Measurements from ENCODE around the gene PLPPR1. TPM values are rescaled to one million over a fixed set of nuclear protein-coding genes. Genes with fewer than 3 reads are reported as not detected.

The PLPPR1 gene
- total RNA-seq, 4 donors from 2014 or later: 0.41 TPM; not detected in 3

DNA sequence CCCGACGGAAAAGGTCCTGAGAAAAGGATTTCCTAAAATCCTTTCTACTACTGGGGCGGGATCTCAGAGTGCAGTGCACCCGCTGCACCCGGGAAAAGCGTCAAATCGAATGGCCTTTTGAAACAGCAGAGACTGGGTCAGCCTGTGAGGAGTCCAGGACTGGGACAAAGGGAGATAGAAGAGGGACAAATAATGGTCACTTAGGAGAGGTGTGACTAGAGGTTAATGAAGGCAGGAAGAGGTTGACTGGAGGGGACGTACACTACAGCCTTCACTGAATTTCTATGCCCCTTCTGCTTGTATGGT, 1.5 kb downstream of the PLPPR1 start:
- TF ChIP-seq CTCF (IDR thresholded peaks at IDR 0.05): no peak
- no peak for TF ChIP-seq POLR2A (IDR thresholded peaks at IDR 0.05)
- H3K9me3 ChIP-seq: no peaks in the 10 kb centered on the region
- no peak for DNase-seq
- no peak overlapping the region for H3K4me3 ChIP-seq
- peaks cover 0 to 4% of the 10 kb centered on the region in 2 donors for H3K4me1 ChIP-seq
- no peaks in the 10 kb centered on the region for H3K36me3 ChIP-seq
- intact Hi-C loops (cut with DNase I; ENCODE audit: low total_unique reads): no loop called here
- no peaks in the 10 kb centered on the region for H3K27me3 ChIP-seq
- H3K27ac ChIP-seq: no peak overlapping the region

- Histone ChIP-seq H3K27me3 (no peaks in the 10 kb centered on the region), H3K4me3 (no peak overlapping the region), H3K4me1 (peaks cover 0 to 4% of the 10 kb centered on the region in 2 donors), H3K36me3 (no peaks in the 10 kb centered on the region), H3K27ac (no peak overlapping the region), H3K9me3 (no peaks in the 10 kb centered on the region)
- DNase-seq: no peak
- intact Hi-C loops (cut with DNase I; ENCODE audit: low total_unique reads): no loop called here
- TF ChIP-seq CTCF (IDR thresholded peaks at IDR 0.05) (no peak), POLR2A (IDR thresholded peaks at IDR 0.05) (no peak)
Observed at GRCh38 chr9:101032426-101032825, 3.9 kb downstream of the PLPPR1 start.

GRCh38 chr9:101034222-101034621, 5.7 kb downstream of the PLPPR1 start:
- Histone ChIP-seq H3K27ac (no peak overlapping the region), H3K4me1 (no peaks in the 10 kb centered on the region), H3K9me3 (no peaks in the 10 kb centered on the region), H3K4me3 (no peak overlapping the region), H3K27me3 (no peaks in the 10 kb centered on the region), H3K36me3 (no peaks in the 10 kb centered on the region)
- DNase-seq: no peak
- TF ChIP-seq CTCF (IDR thresholded peaks at IDR 0.05) (no peak), POLR2A (IDR thresholded peaks at IDR 0.05) (no peak)
- intact Hi-C loops (cut with DNase I; ENCODE audit: low total_unique reads): no loop called here

- Histone ChIP-seq H3K36me3 (no peaks in the 10 kb centered on the region), H3K9me3 (no peaks in the 10 kb centered on the region), H3K4me3 (no peak overlapping the region), H3K4me1 (no peaks in the 10 kb centered on the region), H3K27me3 (no peaks in the 10 kb centered on the region), H3K27ac (no peak overlapping the region)
- intact Hi-C loops (cut with DNase I; ENCODE audit: low total_unique reads): no loop called here
- TF ChIP-seq POLR2A (IDR thresholded peaks at IDR 0.05): no peak
- TF ChIP-seq CTCF (IDR thresholded peaks at IDR 0.05): no peak
- DNase-seq: no peak
Observed at GRCh38 chr9:101035098-101035497, 6.6 kb downstream of the PLPPR1 start.

DNA sequence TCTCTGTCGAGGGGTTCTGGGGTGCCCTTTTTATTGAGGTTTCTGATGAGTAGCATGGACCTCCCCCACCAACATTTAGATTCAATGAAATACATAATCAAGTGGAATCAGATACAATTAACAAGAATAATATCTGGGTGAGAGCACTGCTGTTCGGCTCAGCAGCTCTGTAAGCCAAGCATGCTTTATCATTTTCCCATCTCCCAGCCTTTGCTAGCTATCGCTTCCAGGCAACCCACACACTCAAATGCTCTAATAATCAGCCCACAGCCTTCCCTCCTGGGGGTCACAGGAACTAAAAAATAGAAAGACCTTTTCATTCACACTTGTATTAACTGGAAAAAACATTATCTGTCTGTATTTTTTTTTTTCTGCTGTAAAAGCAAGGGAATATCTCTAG, 8.9 kb downstream of the PLPPR1 start:
- H3K36me3 ChIP-seq: no peaks in the 10 kb centered on the region
- no peak overlapping the region for H3K27ac ChIP-seq
- H3K27me3 ChIP-seq: no peaks in the 10 kb centered on the region
- intact Hi-C loops (cut with DNase I; ENCODE audit: low total_unique reads): no loop called here
- no peaks in the 10 kb centered on the region for H3K9me3 ChIP-seq
- TF ChIP-seq POLR2A (IDR thresholded peaks at IDR 0.05) (no peak), CTCF (IDR thresholded peaks at IDR 0.05) (no peak)
- no peak for DNase-seq
- no peaks in the 10 kb centered on the region for H3K4me1 ChIP-seq
- H3K4me3 ChIP-seq: no peak overlapping the region
